Tongue (tissue), 3 donors: ENCODE measurements around the gene LY6G6C. TPM values are rescaled to one million over a fixed set of nuclear protein-coding genes. Genes with fewer than 3 reads are reported as not detected.
A peak's percentile ranks its signal among the peaks of the same experiment; 100 is the strongest.

Experiments used
- DNase-seq: peaks from one replicate; pipeline ENCODE4 v3.0.0-alpha.2; 2015
- small RNA-seq: library from RNA; depleted of rRNA; stranded (forward); fragments of <200 nt; gene quantifications from one replicate; pipeline ENCODE3, GENCODE V24; 2014; ENCODE audit warnings: low replicate concordance
- total RNA-seq: library from RNA; depleted of rRNA; stranded (reverse); fragments of >200 nt; gene quantifications from one replicate; pipeline ENCODE4 v1.2.3, GENCODE V29; 2014

The LY6G6C gene
- total RNA-seq, 1 donor from 2014 or later, result 1.1 TPM

- peak; percentile 91 for DNase-seq
Measured at GRCh38 chr6:31680226-31681134, 41.1 kb downstream of the LY6G6C start, which contains the start of gene LY6G5C. LY6G5C (minus strand) TSS chr6:31681067; CDS start chr6:31680373, 694 bp downstream.

GRCh38 chr6:31677955-31678354 lies 43.6 kb downstream of the LY6G6C start:
- DNase-seq, result no peak

DNA sequence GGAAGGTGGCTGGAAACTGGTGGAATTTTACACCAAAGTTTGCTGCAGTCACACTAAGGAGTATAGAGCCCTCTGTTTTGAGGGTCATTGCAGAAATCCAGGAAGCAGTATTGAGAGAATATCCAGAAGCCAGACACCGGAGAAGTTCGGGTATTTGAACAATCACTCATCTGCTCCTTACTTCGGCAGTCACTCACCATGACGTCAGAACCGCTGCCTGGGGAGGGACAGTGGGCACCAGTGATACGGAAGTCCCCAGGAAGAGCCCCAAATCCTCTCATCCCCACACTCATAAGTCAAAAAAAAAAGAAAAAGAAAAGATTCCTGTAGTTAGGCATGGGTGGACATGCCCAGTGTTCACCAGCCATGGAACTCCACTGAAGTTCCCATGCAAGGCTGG lies 44.6 kb downstream of the LY6G6C start:
- DNase-seq, result no peak

- no peak for DNase-seq
Measured at GRCh38 chr6:31676322-31676903, 45.1 kb downstream of the LY6G6C start.

GRCh38 chr6:31669676-31670075 lies 51.9 kb downstream of the LY6G6C start, which contains the start of gene LY6G5B:
LY6G5B (plus strand) TSS chr6:31669976; CDS start chr6:31670951, 975 bp downstream.
- no peak for DNase-seq

Small RNA genes lying within 50 kb of the gene (small RNA-seq; reads per million reads assigned to genes)
- gene LY6G6D (not detected), gene MIR4646 (not detected), gene MSH5-SAPCD1 (not detected), gene RNU6-850P (not detected), gene SAPCD1 (not detected)

Other genes starting within 250 kb of the LY6G6C start
- 3.9 TPM for gene MICB, start 223.6 kb downstream of the LY6G6C start, total RNA-seq
- not detected for gene MCCD1, start 192.8 kb downstream of the LY6G6C start, total RNA-seq
- gene DDX39B, start 179.7 kb downstream of the LY6G6C start, total RNA-seq, result 319 TPM
- 1.3 TPM for gene ATP6V1G2, start 175.1 kb downstream of the LY6G6C start, total RNA-seq
- gene NFKBIL1, start 174.1 kb downstream of the LY6G6C start, total RNA-seq, result 11.4 TPM
- not detected for gene LTA, start 149.5 kb downstream of the LY6G6C start, total RNA-seq
- not detected for gene TNF, start 146.2 kb downstream of the LY6G6C start, total RNA-seq
- 1.7 TPM for gene LTB, start 139.3 kb downstream of the LY6G6C start, total RNA-seq
- gene LST1, start 135.5 kb downstream of the LY6G6C start, total RNA-seq, result 1.5 TPM
- gene NCR3, start 128.7 kb downstream of the LY6G6C start, total RNA-seq, result not detected
- 10.9 TPM for gene AIF1, start 106.5 kb downstream of the LY6G6C start, total RNA-seq
- gene PRRC2A, start 101.0 kb downstream of the LY6G6C start, total RNA-seq, result 66.1 TPM
- 154 TPM for gene BAG6, start 69.1 kb downstream of the LY6G6C start, total RNA-seq
- gene APOM, start 65.9 kb downstream of the LY6G6C start, total RNA-seq, result not detected
- gene C6orf47, start 61.0 kb downstream of the LY6G6C start, total RNA-seq, result 20.8 TPM
- gene GPANK1, start 56.7 kb downstream of the LY6G6C start, total RNA-seq, result 18.0 TPM
- 92.1 TPM for gene CSNK2B, start 55.7 kb downstream of the LY6G6C start, total RNA-seq
- 2.6 TPM for gene LY6G5B, start 51.8 kb downstream of the LY6G6C start, total RNA-seq
- not detected for gene LY6G5C, start 40.7 kb downstream of the LY6G6C start, total RNA-seq
- gene ABHD16A, start 18.4 kb downstream of the LY6G6C start, total RNA-seq, result 46.2 TPM
- gene LY6G6F, start 14.9 kb downstream of the LY6G6C start, total RNA-seq, result 0.82 TPM
- not detected for gene LY6G6D, start 6.4 kb downstream of the LY6G6C start, total RNA-seq
- not detected for gene MPIG6B, start 1.6 kb upstream of the LY6G6C start, total RNA-seq
- gene DDAH2, start 7.6 kb upstream of the LY6G6C start, total RNA-seq, result 114 TPM
- gene CLIC1, start 14.8 kb upstream of the LY6G6C start, total RNA-seq, result 131 TPM
- gene MSH5, start 18.3 kb upstream of the LY6G6C start, total RNA-seq, result 9.6 TPM
- gene SAPCD1, start 40.9 kb upstream of the LY6G6C start, total RNA-seq, result not detected
- gene VWA7, start 55.6 kb upstream of the LY6G6C start, total RNA-seq, result 2.3 TPM
- gene VARS1, start 74.0 kb upstream of the LY6G6C start, total RNA-seq, result 42.5 TPM
- gene LSM2, start 85.2 kb upstream of the LY6G6C start, total RNA-seq, result 20.8 TPM
- 4.5 TPM for gene HSPA1L, start 93.5 kb upstream of the LY6G6C start, total RNA-seq
- 698 TPM for gene HSPA1A, start 93.8 kb upstream of the LY6G6C start, total RNA-seq
- 827 TPM for gene HSPA1B, start 106.0 kb upstream of the LY6G6C start, total RNA-seq
- gene NEU1, start 141.1 kb upstream of the LY6G6C start, total RNA-seq, result 25.6 TPM
- gene SLC44A4, start 157.3 kb upstream of the LY6G6C start, total RNA-seq, result 1.7 TPM
- gene EHMT2, start 176.0 kb upstream of the LY6G6C start, total RNA-seq, result 37.4 TPM
- gene ZBTB12, start 180.3 kb upstream of the LY6G6C start, total RNA-seq, result 5.7 TPM
- 0.51 TPM for gene C2, start 206.0 kb upstream of the LY6G6C start, total RNA-seq
- gene CFB, start 224.3 kb upstream of the LY6G6C start, total RNA-seq, result 7.1 TPM
- 79.7 TPM for gene NELFE, start 237.2 kb upstream of the LY6G6C start, total RNA-seq
- 30.6 TPM for gene SKIC2, start 237.4 kb upstream of the LY6G6C start, total RNA-seq